Heart right ventricle (tissue), 16 donors: ENCODE measurements around the gene OSBPL5. TPM values are rescaled to one million over a fixed set of nuclear protein-coding genes. Genes with fewer than 3 reads are reported as not detected.

ENCODE experiments used
- ATAC-seq, 8 donors: fragments of 200-7000 bp; cut with Tn5 transposase; one replicate each; pipeline ENCODE4 v1.9.1; 2020; ENCODE audit warnings: mild to moderate bottlenecking in 8 of 8, moderate library complexity in 8 of 8, moderate number of reproducible peaks in 1 of 8
- DNase-seq, 2 donors: peaks; one replicate each; pipeline ENCODE4 v3.0.0-alpha.2; 2020
- H3K27ac ChIP-seq, 10 donors: fragments of 200-600 bp; sonication (generic) in 2 of 10; one replicate each; pipeline versions ENCODE4 v1.5.0 to v1.8.0; 2020 to 2022; ENCODE audit warnings: mild to moderate bottlenecking in 3 of 10
- H3K27me3 ChIP-seq, 7 donors: fragments of 200-600 bp; one replicate each; pipeline ENCODE4 v1.8.0; 2021 to 2022; ENCODE audit warnings: mild to moderate bottlenecking in 2 of 7
- H3K36me3 ChIP-seq, 9 donors: fragments of 200-600 bp; sonication (generic) in 1 of 9; one replicate each; pipeline versions ENCODE4 v1.5.0 to v1.8.0; 2020 to 2022; ENCODE audit warnings: mild to moderate bottlenecking in 2 of 9
- H3K4me1 ChIP-seq, 9 donors: fragments of 200-600 bp; sonication (generic) in 1 of 9; one replicate each; pipeline versions ENCODE4 v1.5.0 to v1.8.0; 2020 to 2022; ENCODE audit warnings: mild to moderate bottlenecking in 4 of 9
- H3K4me3 ChIP-seq, 10 donors: fragments of 200-600 bp; sonication (generic) in 2 of 10; one replicate each; pipeline versions ENCODE4 v1.5.0 to v1.8.0; 2020 to 2022; ENCODE audit warnings: mild to moderate bottlenecking in 7 of 10, moderate library complexity in 2 of 10
- H3K9me3 ChIP-seq, 11 donors: fragments of 200-600 bp in 10 of 11; sonication (generic) in 2 of 11; one replicate each; pipeline versions ENCODE4 v1.5.0 to v1.8.0; 2013 to 2022; ENCODE audit warnings: mild to moderate bottlenecking in 2 of 11, control low read depth in 1 of 11, moderate library complexity in 1 of 11
- CTCF ChIP-seq, 9 donors: fragments of 200-600 bp; sonication (generic) in 2 of 9; IDR thresholded peaks; one replicate each; pipeline versions ENCODE4 v1.5.0 to v1.8.0; 2021 to 2022; ENCODE audit warnings: antibody characterized with exemption in 9 of 9, mild to moderate bottlenecking in 5 of 9, moderate library complexity in 1 of 9
- WGBS, 2 donors: extraction: QIAGEN DNeasy Blood & Tissue Kit; methylation state at CpG; one replicate each; pipeline ENCODE4 v1.1.7; 2013; ENCODE audit warnings: inconsistent platforms in 1 of 2; 5-methylcytosine and 5-hydroxymethylcytosine counted together
- intact Hi-C, 10 donors: fragments of 100-400 bp; cut with DNase I; formaldehyde crosslinking; loops; one replicate each; pipeline versions ENCODE4 v1.11.1 to v1.14.2; 2022
- polyA plus RNA-seq, 2 donors: library from polyadenylated mRNA; stranded (reverse); fragments of 200-250 nt; gene quantifications; one replicate each; pipeline ENCODE4 v1.2.3, GENCODE V29; 2013
- total RNA-seq, 10 donors: library from RNA; stranded (reverse); fragmentation: NEBNext Ultra II Directional in 3 of 10; extraction: Animal tissue kit (Norgen Biotek cat#: 25700) in 3 of 10; gene quantifications; one replicate each; pipeline versions ENCODE4 v1.2.1 to v1.2.4, GENCODE V29; 2021 to 2023
- donor health status: Arrhythmogenic right ventricular cardiomyopathy.
- donor health status: ischemic (EF 13 %, LVEDD 7.1; RV severe dilation, severe dysfunction).
- donor health status: healthy with polysubstance abuse.
- donor health status: DM: no; HTN: yes; CAD: no.
- donor health status: DM: no; HTN: no; CAD: no.
- donor health status: ischemic (EF 25% LVEDD 6.9; RV normal size, moderate dysfunction).
- donor health status: ischemic (EF 25% LVEDD 5.7; RV mildly dilated, moderate dysfunction).
- donor health status: healthy.
- donor health status: DM: yes; HTN: yes; CAD: no.
- donor health status: Ischemic cardiomyopathy.
- donor health status: ischemic (EF 35%, LVEDD 5.7; RV mildly dilated, moderate dysfunction).
- donor health status: nonischemic (EF 11% LVEDD 7.7; RV severe dilation, severe dysfunction).
- donor health status: DM: yes; HTN: yes; CAD: no.
- donor health status: PGD.
- donor health status: ischemic (EF 29% LVEDD 5.4; RV normal size, mild dysfunction).
- donor health status: nonischemic (EF 23%, LVEDD 6.1; RV moderate dilation, normal function).

The OSBPL5 gene
- total and polyA plus RNA-seq, 12 donors = 10.4 to 18.7 (median 15.5) TPM

- intact Hi-C loops = loop anchor here in 1 of 10 donors (10.0 kb wide), 1 partner anchor 68 kb away; no protein-coding TSS in a partner anchor
- no peak overlapping the region for H3K4me3 ChIP-seq
- peak; percentile 42 to 46 for DNase-seq
Measured at GRCh38 chr11:3126207-3126865, 38.8 kb downstream of the OSBPL5 start.

GRCh38 chr11:3124821-3125220 lies 40.3 kb downstream of the OSBPL5 start:
- ATAC-seq (no peak), DNase-seq (no peak)
- H3K27ac ChIP-seq = peak overlapping the region in 1 of 10 donors; percentile 4
- H3K9me3 ChIP-seq = no peaks in the 10 kb centered on the region
- no peak for TF ChIP-seq CTCF (IDR thresholded peaks at IDR 0.05)
- H3K27me3 ChIP-seq = no peaks in the 10 kb centered on the region
- intact Hi-C loops = loop anchor here in 4 of 10 donors (5.0 to 10.0 kb wide), 3 partner anchors 37 to 92 kb away; partner anchors contain the start of gene MRGPRG (in 1 of the 4)
- H3K36me3 ChIP-seq = peaks cover 0 to 69% (median 8%) of the 10 kb centered on the region in 9 donors
- 79 to 86% methylated on average over 3 of the region's 3 CpGs for WGBS, 2 donors
- no peak overlapping the region for H3K4me3 ChIP-seq
- H3K4me1 ChIP-seq = peaks cover 14 to 53% (median 48%) of the 10 kb centered on the region in 9 donors

More at GRCh38 chr11:3126207-3126865, 38.8 kb downstream of the OSBPL5 start:
- peaks cover 14 to 61% (median 48%) of the 10 kb centered on the region in 9 donors for H3K4me1 ChIP-seq
- TF ChIP-seq CTCF (IDR thresholded peaks at IDR 0.05) = no peak
- H3K27ac ChIP-seq = peak overlapping the region; percentile 0 to 74 (median 51)
- no peaks in the 10 kb centered on the region for H3K27me3 ChIP-seq
- 70 to 74% methylated on average over 21 of the region's 21 CpGs for WGBS, 2 donors
- H3K9me3 ChIP-seq = no peaks in the 10 kb centered on the region
- H3K36me3 ChIP-seq = peaks cover 0 to 54% (median 5%) of the 10 kb centered on the region in 9 donors
- peak in 6 of 8 donors; percentile 28 to 74 (median 34) for ATAC-seq

- 74 to 78% methylated on average over 19 of the region's 19 CpGs for WGBS, 2 donors
- H3K36me3 ChIP-seq = peaks cover 0 to 77% (median 8%) of the 10 kb centered on the region in 9 donors
- no peaks in the 10 kb centered on the region for H3K27me3 ChIP-seq
- H3K27ac ChIP-seq = peak overlapping the region in 9 of 10 donors; percentile 4 to 69 (median 46)
- intact Hi-C loops = loop anchor here in 4 of 10 donors (5.0 to 10.0 kb wide), 3 partner anchors 38 to 93 kb away; partner anchors contain the start of gene MRGPRG (in 1 of the 4)
- peaks cover 14 to 53% (median 48%) of the 10 kb centered on the region in 9 donors for H3K4me1 ChIP-seq
- no peak for TF ChIP-seq CTCF (IDR thresholded peaks at IDR 0.05)
- peak; percentile 32 to 81 (median 51) for ATAC-seq
- H3K4me3 ChIP-seq = no peak overlapping the region
- DNase-seq = peak; percentile 63 to 74
- no peaks in the 10 kb centered on the region for H3K9me3 ChIP-seq
Measured at GRCh38 chr11:3123761-3124733, 41.1 kb downstream of the OSBPL5 start.

DNA sequence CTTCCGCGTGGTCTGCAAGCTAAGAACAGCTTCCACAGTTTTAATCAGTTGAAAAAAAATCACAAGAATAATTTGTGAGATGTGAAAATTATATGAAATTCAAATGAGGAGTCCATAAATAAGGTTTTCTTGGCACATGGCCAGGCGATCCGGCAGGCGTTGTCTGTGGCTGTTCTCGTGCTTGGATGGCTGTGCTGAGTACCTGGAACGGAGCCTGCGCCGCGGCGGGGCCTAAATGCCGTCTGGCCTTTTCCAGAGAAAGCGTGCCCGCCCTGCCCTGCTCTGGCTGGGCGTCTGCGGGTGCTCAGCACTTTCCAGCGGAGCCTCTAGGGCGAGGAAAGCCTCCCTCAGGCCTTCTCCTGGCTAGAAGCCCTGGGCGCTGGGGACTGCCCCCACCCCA lies 41.8 kb downstream of the OSBPL5 start:
- Histone ChIP-seq H3K36me3 (peaks cover 0 to 77% (median 8%) of the 10 kb centered on the region in 9 donors), H3K27ac (peak overlapping the region in 9 of 10 donors; percentile 4 to 69 (median 46)), H3K4me1 (peaks cover 14 to 52% (median 48%) of the 10 kb centered on the region in 9 donors), H3K9me3 (no peaks in the 10 kb centered on the region), H3K27me3 (no peaks in the 10 kb centered on the region), H3K4me3 (no peak overlapping the region)
- peak; percentile 54 to 82 (median 68) for ATAC-seq
- peak in 1 of 9 donors; percentile 10 for TF ChIP-seq CTCF (IDR thresholded peaks at IDR 0.05)
- intact Hi-C loops = loop anchor here in 4 of 10 donors (5.0 to 10.0 kb wide), 3 partner anchors 39 to 94 kb away; partner anchors contain the start of gene MRGPRG (in 1 of the 4)
- DNase-seq = peak; percentile 73 to 85
- WGBS, 2 donors = 53 to 55% methylated on average over 19 of the region's 19 CpGs
